ENCODE results near the gene TEAD1.

TEAD1 gene

DNA sequence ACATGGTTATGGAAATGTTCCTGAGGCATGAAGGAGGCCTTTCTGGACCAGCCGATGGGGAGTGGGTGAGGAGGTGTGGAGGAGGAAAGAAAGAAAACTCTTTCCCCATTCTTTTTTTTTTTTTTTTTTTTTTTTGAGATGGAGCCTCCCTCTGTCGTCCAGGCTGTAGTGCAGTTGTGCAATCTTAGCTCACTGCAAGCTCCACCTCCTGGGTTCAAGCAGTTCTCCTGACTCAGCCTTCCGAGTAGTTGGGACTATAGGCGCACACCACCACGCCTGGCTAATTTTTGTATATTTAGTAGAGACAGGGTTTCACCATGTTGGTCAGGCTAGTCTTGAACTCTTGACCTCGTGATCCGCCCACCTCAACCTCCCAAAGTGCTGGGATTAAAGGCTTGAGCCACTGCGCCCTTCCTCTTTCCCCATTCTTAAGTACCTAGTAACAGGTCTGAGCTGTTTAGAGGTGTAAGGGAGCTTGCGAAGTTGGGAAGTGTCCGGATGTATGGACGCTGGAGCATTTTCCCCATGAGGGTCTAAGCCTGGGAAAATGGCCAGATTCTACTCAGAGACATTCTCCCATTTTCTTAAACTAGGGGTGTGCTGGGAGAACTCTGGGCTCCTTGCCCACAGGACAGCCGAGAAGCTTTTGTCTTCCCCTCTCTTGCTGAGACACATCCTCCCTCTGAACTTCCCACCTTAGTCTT, 135.8 kb downstream of the TEAD1 start:
- no peak for DNase-seq (ENCODE audit: low read depth in 1 of 2, low spot score in 1 of 2)
- no peak for TF ChIP-seq SPI1 (IDR thresholded peaks at IDR 0.05; ENCODE audit: borderline replicate concordance, low read depth)
- TF ChIP-seq POLR2AphosphoS5 (IDR thresholded peaks at IDR 0.05; ENCODE audit: low read depth) = no peak
- TF ChIP-seq, protein P1, sequence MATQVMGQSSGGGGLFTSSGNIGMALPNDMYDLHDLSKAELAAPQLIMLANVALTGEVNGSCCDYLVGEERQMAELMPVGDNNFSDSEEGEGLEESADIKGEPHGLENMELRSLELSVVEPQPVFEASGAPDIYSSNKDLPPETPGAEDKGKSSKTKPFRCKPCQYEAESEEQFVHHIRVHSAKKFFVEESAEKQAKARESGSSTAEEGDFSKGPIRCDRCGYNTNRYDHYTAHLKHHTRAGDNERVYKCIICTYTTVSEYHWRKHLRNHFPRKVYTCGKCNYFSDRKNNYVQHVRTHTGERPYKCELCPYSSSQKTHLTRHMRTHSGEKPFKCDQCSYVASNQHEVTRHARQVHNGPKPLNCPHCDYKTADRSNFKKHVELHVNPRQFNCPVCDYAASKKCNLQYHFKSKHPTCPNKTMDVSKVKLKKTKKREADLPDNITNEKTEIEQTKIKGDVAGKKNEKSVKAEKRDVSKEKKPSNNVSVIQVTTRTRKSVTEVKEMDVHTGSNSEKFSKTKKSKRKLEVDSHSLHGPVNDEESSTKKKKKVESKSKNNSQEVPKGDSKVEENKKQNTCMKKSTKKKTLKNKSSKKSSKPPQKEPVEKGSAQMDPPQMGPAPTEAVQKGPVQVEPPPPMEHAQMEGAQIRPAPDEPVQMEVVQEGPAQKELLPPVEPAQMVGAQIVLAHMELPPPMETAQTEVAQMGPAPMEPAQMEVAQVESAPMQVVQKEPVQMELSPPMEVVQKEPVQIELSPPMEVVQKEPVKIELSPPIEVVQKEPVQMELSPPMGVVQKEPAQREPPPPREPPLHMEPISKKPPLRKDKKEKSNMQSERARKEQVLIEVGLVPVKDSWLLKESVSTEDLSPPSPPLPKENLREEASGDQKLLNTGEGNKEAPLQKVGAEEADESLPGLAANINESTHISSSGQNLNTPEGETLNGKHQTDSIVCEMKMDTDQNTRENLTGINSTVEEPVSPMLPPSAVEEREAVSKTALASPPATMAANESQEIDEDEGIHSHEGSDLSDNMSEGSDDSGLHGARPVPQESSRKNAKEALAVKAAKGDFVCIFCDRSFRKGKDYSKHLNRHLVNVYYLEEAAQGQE (IDR thresholded peaks at IDR 0.05; ENCODE audit: insufficient replicate concordance, low read depth) = no peak
- no peak for TF ChIP-seq CTCF (IDR thresholded peaks at IDR 0.05; ENCODE audit: insufficient read depth, low read length)
- no peak for TF ChIP-seq GABPA (IDR thresholded peaks at IDR 0.05; ENCODE audit: low read depth)
- H3K27ac ChIP-seq (replicated peaks) = no peak overlapping the region
- peaks cover 3% of the 10 kb centered on the region for H3K27me3 ChIP-seq (ENCODE audit: insufficient read depth, poor library complexity, severe bottlenecking)
- no peak overlapping the region for H3K4me3 ChIP-seq (replicated peaks; ENCODE audit: insufficient read depth, low read length)

GRCh38 chr11:12810568-12810894, 136.3 kb downstream of the TEAD1 start:
- Histone ChIP-seq H3K27ac (replicated peaks) (no peak overlapping the region), H3K27me3 (ENCODE audit: insufficient read depth, poor library complexity, severe bottlenecking) (peaks cover 6% of the 10 kb centered on the region), H3K4me3 (replicated peaks; ENCODE audit: insufficient read depth, low read length) (no peak overlapping the region)
- DNase-seq (ENCODE audit: low read depth in 1 of 2, low spot score in 1 of 2) = no peak
- TF ChIP-seq CTCF (IDR thresholded peaks at IDR 0.05; ENCODE audit: insufficient read depth, low read length) = no peak
- no peak for TF ChIP-seq GABPA (IDR thresholded peaks at IDR 0.05; ENCODE audit: low read depth)
- TF ChIP-seq POLR2AphosphoS5 (IDR thresholded peaks at IDR 0.05; ENCODE audit: low read depth) = no peak
- TF ChIP-seq, protein P1 (IDR thresholded peaks at IDR 0.05; ENCODE audit: insufficient replicate concordance, low read depth) = no peak
- TF ChIP-seq SPI1 (IDR thresholded peaks at IDR 0.05; ENCODE audit: borderline replicate concordance, low read depth) = no peak

DNA sequence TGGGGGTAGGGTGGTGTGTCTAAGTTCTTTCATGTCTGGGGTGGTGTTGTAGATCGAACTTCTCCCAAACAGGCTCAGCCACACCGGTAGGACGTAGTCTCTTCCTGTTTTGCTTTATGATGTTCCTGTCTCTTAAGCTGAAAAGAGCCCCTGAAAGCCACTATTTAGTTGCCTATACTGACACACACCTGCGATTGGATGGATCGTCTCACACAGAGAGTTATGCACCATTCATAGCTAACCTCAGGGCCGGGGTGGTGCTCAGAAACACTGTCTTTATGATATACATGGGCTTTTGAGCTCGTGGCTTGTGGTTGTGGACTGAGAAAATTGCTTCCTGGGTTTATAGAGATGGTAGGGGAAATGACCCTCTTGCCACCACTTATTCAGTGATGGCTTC, 137.6 kb downstream of the TEAD1 start:
- Histone ChIP-seq H3K27ac (replicated peaks) (no peak overlapping the region), H3K4me3 (replicated peaks; ENCODE audit: insufficient read depth, low read length) (no peak overlapping the region), H3K27me3 (ENCODE audit: insufficient read depth, poor library complexity, severe bottlenecking) (peaks cover 6% of the 10 kb centered on the region)
- TF ChIP-seq, protein P1 (IDR thresholded peaks at IDR 0.05; ENCODE audit: insufficient replicate concordance, low read depth) = no peak
- TF ChIP-seq SPI1 (IDR thresholded peaks at IDR 0.05; ENCODE audit: borderline replicate concordance, low read depth) (no peak), CTCF (IDR thresholded peaks at IDR 0.05; ENCODE audit: insufficient read depth, low read length) (no peak), POLR2AphosphoS5 (IDR thresholded peaks at IDR 0.05; ENCODE audit: low read depth) (no peak), GABPA (IDR thresholded peaks at IDR 0.05; ENCODE audit: low read depth) (no peak)
- no peak for DNase-seq (ENCODE audit: low read depth in 1 of 2, low spot score in 1 of 2)
